Measurements from ENCODE around the gene TLK1. TPM values are rescaled to one million over a fixed set of nuclear protein-coding genes. Genes with fewer than 3 reads are reported as not detected.

Gene TLK1
- total RNA-seq, 4 donors from 2014 or later: 24.9 to 60.4 (median 38.3) TPM

GRCh38 chr2:171154348-171154747, 6.3 kb downstream of the TLK1 start:
- H3K4me3 ChIP-seq: no peak overlapping the region
- H3K27me3 ChIP-seq: no peaks in the 10 kb centered on the region
- 28% methylated on average over 1 of the region's 1 CpG for WGBS
- TF ChIP-seq POLR2A (IDR thresholded peaks at IDR 0.05) (no peak), EP300 (IDR thresholded peaks at IDR 0.05) (no peak), POLR2AphosphoS5 (IDR thresholded peaks at IDR 0.05) (no peak), CTCF (IDR thresholded peaks at IDR 0.05) (no peak)
- H3K27ac ChIP-seq: no peak overlapping the region
- H3K36me3 ChIP-seq: no peaks in the 10 kb centered on the region
- peaks cover 29% of the 10 kb centered on the region for H3K4me1 ChIP-seq
- no peaks in the 10 kb centered on the region for H3K9me3 ChIP-seq
- no peak for DNase-seq (ENCODE audit: low spot score in 2 of 2)

- Histone ChIP-seq H3K9me3 (no peaks in the 10 kb centered on the region), H3K36me3 (no peaks in the 10 kb centered on the region), H3K4me3 (no peak overlapping the region), H3K27ac (no peak overlapping the region), H3K27me3 (no peaks in the 10 kb centered on the region), H3K4me1 (peaks cover 30% of the 10 kb centered on the region)
- DNase-seq (ENCODE audit: low spot score in 2 of 2): no peak
- TF ChIP-seq POLR2AphosphoS5 (IDR thresholded peaks at IDR 0.05) (no peak), CTCF (IDR thresholded peaks at IDR 0.05) (no peak), POLR2A (IDR thresholded peaks at IDR 0.05) (no peak), EP300 (IDR thresholded peaks at IDR 0.05) (no peak)
- 98% methylated on average over 9 of the region's 9 CpGs for WGBS
Measured at GRCh38 chr2:171150694-171151285, 9.9 kb downstream of the TLK1 start.

- Histone ChIP-seq H3K36me3 (no peaks in the 10 kb centered on the region), H3K27ac (no peak overlapping the region), H3K4me1 (peaks cover 30% of the 10 kb centered on the region), H3K27me3 (no peaks in the 10 kb centered on the region), H3K4me3 (no peak overlapping the region), H3K9me3 (no peaks in the 10 kb centered on the region)
- TF ChIP-seq POLR2AphosphoS5 (IDR thresholded peaks at IDR 0.05) (no peak), POLR2A (IDR thresholded peaks at IDR 0.05) (no peak), EP300 (IDR thresholded peaks at IDR 0.05) (no peak), CTCF (IDR thresholded peaks at IDR 0.05) (no peak)
- 92% methylated on average over 4 of the region's 4 CpGs for WGBS
- no peak for DNase-seq (ENCODE audit: low spot score in 2 of 2)
Measured at GRCh38 chr2:171149986-171150693, 10.6 kb downstream of the TLK1 start.

GRCh38 chr2:171149171-171149938, 11.3 kb downstream of the TLK1 start:
- Histone ChIP-seq H3K9me3 (no peaks in the 10 kb centered on the region), H3K4me1 (peaks cover 26% of the 10 kb centered on the region), H3K27ac (no peak overlapping the region), H3K36me3 (no peaks in the 10 kb centered on the region), H3K27me3 (no peaks in the 10 kb centered on the region), H3K4me3 (no peak overlapping the region)
- WGBS: 96% methylated on average over 3 of the region's 3 CpGs
- TF ChIP-seq CTCF (IDR thresholded peaks at IDR 0.05): no peak
- no peak for DNase-seq (ENCODE audit: low spot score in 2 of 2)

- Histone ChIP-seq H3K4me3 (no peak overlapping the region), H3K27me3 (no peaks in the 10 kb centered on the region), H3K9me3 (no peaks in the 10 kb centered on the region), H3K27ac (no peak overlapping the region), H3K36me3 (no peaks in the 10 kb centered on the region), H3K4me1 (peaks cover 21% of the 10 kb centered on the region)
- 64% methylated on average over 2 of the region's 2 CpGs for WGBS
- TF ChIP-seq POLR2AphosphoS5 (IDR thresholded peaks at IDR 0.05): no peak
- no peak for TF ChIP-seq EP300 (IDR thresholded peaks at IDR 0.05)
- TF ChIP-seq CTCF (IDR thresholded peaks at IDR 0.05): no peak
- TF ChIP-seq POLR2A (IDR thresholded peaks at IDR 0.05): no peak
- DNase-seq (ENCODE audit: low spot score in 2 of 2): no peak
Measured at GRCh38 chr2:171147081-171147480, 13.6 kb downstream of the TLK1 start.
